Endothelial cell of umbilical vein (primary cell): ENCODE data around the gene LHX1. TPM values are rescaled to one million over a fixed set of nuclear protein-coding genes. Genes with fewer than 3 reads are reported as not detected.

ENCODE experiments used
- BruUV-seq: library from RNA; stranded (reverse); fragments of 400-500 nt; replicated peaks from 2 replicates; lab custom pipeline; 2021; lab: Mats Ljungman, UMichigan
- CTCF ChIA-PET: fragments of 300-600, 350-600 bp; sonication (Branson Sonifier 250); formaldehyde crosslinking; loops from one replicate; lab custom pipeline; 2021; ENCODE audit warnings: antibody characterized with exemption, inconsistent platforms; lab: Charles Lee
- POLR2A ChIA-PET: fragments of 300-600, 350-600 bp; sonication (Branson Sonifier 250); formaldehyde crosslinking; loops from one replicate; lab custom pipeline; 2021; ENCODE audit warnings: antibody characterized with exemption, inconsistent platforms; lab: Charles Lee
- DNase-seq: peaks from one replicate; pipeline ENCODE4 v3.0.0-alpha.2; 2011; ENCODE audit warnings: low read depth, low spot score
- FAIRE-seq: peaks from 2 replicates; lab custom pipeline; 2011; peaks lifted over from hg19 to GRCh38; lab: Jason Lieb, UNC
- H2AFZ ChIP-seq: 2 replicates; pipeline ENCODE4 v1.6.0; 2012; ENCODE audit warnings: low read depth, low read length, control low read depth, inconsistent platforms
- H3K27ac ChIP-seq: 2 replicates; pipeline ENCODE4 v1.5.1; 2011; ENCODE audit warnings: low read depth, mild to moderate bottlenecking, control low read depth, low read length, moderate library complexity; ENCODE audit not compliant: insufficient read depth
- H3K27me3 ChIP-seq, 2 experiments: 2 replicates each; pipeline versions ENCODE4 v1.6.0 to v1.6.1; 2011; ENCODE audit warnings: low read length in 2 of 2, mixed read lengths in 1 of 2; ENCODE audit not compliant: control insufficient read depth in 2 of 2, insufficient read depth in 2 of 2
- H3K36me3 ChIP-seq, 2 experiments: 2 replicates in 1 of 2; 3 replicates in 1 of 2; pipeline ENCODE4 v1.5.1; 2011; ENCODE audit warnings: low read length in 2 of 2, mild to moderate bottlenecking in 1 of 2, moderate library complexity in 1 of 2; ENCODE audit not compliant: control insufficient read depth in 2 of 2, insufficient read depth in 2 of 2; ENCODE audit errors: extremely low read depth in 1 of 2
- H3K4me1 ChIP-seq: 3 replicates; pipeline ENCODE4 v1.5.1; 2011; ENCODE audit warnings: mild to moderate bottlenecking, low read length; ENCODE audit not compliant: control insufficient read depth, insufficient read depth; ENCODE audit errors: extremely low read depth
- H3K4me2 ChIP-seq: 2 replicates; pipeline ENCODE4 v1.6.1; 2011; ENCODE audit warnings: low read length, control low read depth, mixed read lengths; ENCODE audit not compliant: insufficient read depth
- H3K4me3 ChIP-seq, 3 experiments: fragments of 200-600 bp in 1 of 3; sonication (generic), shearing (Covaris generic) in 1 of 3; replicated peaks in 1 of 3; 2 replicates each; pipeline ENCODE4 v1.5.1; 2011 to 2016; ENCODE audit warnings: control low read depth in 3 of 3, low read length in 3 of 3, mild to moderate bottlenecking in 2 of 3, inconsistent platforms in 1 of 3, low read depth in 1 of 3, moderate library complexity in 1 of 3; ENCODE audit not compliant: insufficient read depth in 1 of 3
- H3K79me2 ChIP-seq: 2 replicates; pipeline ENCODE4 v1.6.0; 2012; ENCODE audit warnings: low read length, inconsistent platforms; ENCODE audit not compliant: control insufficient read depth, insufficient read depth
- H3K9ac ChIP-seq: replicated peaks from 2 replicates; pipeline ENCODE3; 2011; ENCODE audit warnings: low read length, control low read depth; ENCODE audit not compliant: insufficient read depth; ENCODE audit errors: extremely low read depth
- H3K9me1 ChIP-seq: replicated peaks from 3 replicates; pipeline ENCODE4 v1.6.0; 2011; ENCODE audit warnings: mild to moderate bottlenecking, low read length; ENCODE audit not compliant: control insufficient read depth, insufficient read depth; ENCODE audit errors: extremely low read depth
- H3K9me3 ChIP-seq: replicated peaks from 2 replicates; pipeline ENCODE4 v1.5.1; 2012; ENCODE audit warnings: low read length, inconsistent platforms; ENCODE audit not compliant: control insufficient read depth, insufficient read depth
- H4K20me1 ChIP-seq: replicated peaks from 2 replicates; pipeline ENCODE3; 2011; ENCODE audit warnings: mild to moderate bottlenecking, low read length; ENCODE audit not compliant: control insufficient read depth, insufficient read depth; ENCODE audit errors: extremely low read depth
- EZH2 ChIP-seq: IDR thresholded peaks from 2 replicates; pipeline ENCODE4 v1.6.1; 2012; ENCODE audit warnings: borderline replicate concordance, low read depth, mild to moderate bottlenecking, moderate library complexity, low read length, inconsistent platforms; ENCODE audit not compliant: severe bottlenecking
- FOS ChIP-seq: IDR thresholded peaks from 2 replicates; pipeline ENCODE4 v1.6.1; 2011; ENCODE audit warnings: mild to moderate bottlenecking, low read length, moderate library complexity, borderline replicate concordance; ENCODE audit not compliant: insufficient read depth
- GATA2 ChIP-seq: IDR thresholded peaks from 2 replicates; pipeline ENCODE4 v1.7.0; 2011; ENCODE audit warnings: low read depth, mild to moderate bottlenecking, moderate library complexity, mixed read lengths, low read length; ENCODE audit not compliant: insufficient read length, insufficient read depth
- JUN ChIP-seq: IDR thresholded peaks from 2 replicates; pipeline ENCODE4 v1.6.1; 2011; ENCODE audit warnings: borderline replicate concordance, low read depth; ENCODE audit not compliant: insufficient read length, insufficient read depth
- MYC ChIP-seq: IDR thresholded peaks from one replicate; pipeline ENCODE4 v1.6.1; 2011; ENCODE audit warnings: mild to moderate bottlenecking, low read depth, low read length
- POLR2A ChIP-seq: IDR thresholded peaks from 2 replicates; pipeline ENCODE4 v1.6.1; 2012; ENCODE audit warnings: low read depth, mild to moderate bottlenecking, control low read depth, low read length
- POLR2AphosphoS5 ChIP-seq: IDR thresholded peaks from 2 replicates; pipeline ENCODE4 v1.6.1; 2012; ENCODE audit warnings: low read depth, mild to moderate bottlenecking, control low read depth, low read length, moderate library complexity; ENCODE audit not compliant: insufficient read depth
- dilution Hi-C: fragments of 300-500 bp; cut with MboI; formaldehyde crosslinking; loops from one replicate; pipeline ENCODE4 v1.15.0; 2019; ENCODE audit warnings: low sequenced_read_pairs; ENCODE audit not compliant: extremely low pct_ligation_motif_present
- intact Hi-C: fragments of 100-400 bp; cut with micrococcal nuclease; formaldehyde crosslinking; loops from one replicate; pipeline ENCODE4 v1.10.0; 2022
- polyA plus RNA-seq, 4 experiments: library from polyadenylated mRNA; depleted of rRNA in 3 of 4; stranded (reverse) in 3 of 4; unstranded in 1 of 4; fragments of >200 nt; gene quantifications; 2 replicates each; pipeline versions ENCODE4 v1.2.1 to v1.2.3, GENCODE V29; 2011 to 2012; ENCODE audit warnings: missing spikeins in 1 of 4
- total RNA-seq: library from RNA; stranded (reverse); gene quantifications from 2 replicates; pipeline ENCODE4 v1.2.3, GENCODE V29; 2021
- TF ChIP-seq, protein P1 (sequence below): IDR thresholded peaks from 2 replicates; pipeline ENCODE4 v1.6.1; 2011; ENCODE audit not compliant: insufficient read depth, insufficient read length
- TF ChIP-seq, protein P2 (sequence below), 2 donors: IDR thresholded peaks; 1 replicate in 1 of 2; 2 replicates in 1 of 2; pipeline ENCODE4 v1.5.1; 2011; ENCODE audit warnings: low read length in 2 of 2, mild to moderate bottlenecking in 2 of 2, moderate library complexity in 2 of 2, control low read depth in 1 of 2, inconsistent platforms in 1 of 2, low read depth in 1 of 2; ENCODE audit not compliant: insufficient read depth in 1 of 2; ENCODE audit errors: extremely low read depth in 1 of 2

Gene LHX1
- total and polyA plus RNA-seq, 2 donors (not counting 3 experiments of a cell fraction or from before 2014, with no cell fraction given): not detected

DNA sequence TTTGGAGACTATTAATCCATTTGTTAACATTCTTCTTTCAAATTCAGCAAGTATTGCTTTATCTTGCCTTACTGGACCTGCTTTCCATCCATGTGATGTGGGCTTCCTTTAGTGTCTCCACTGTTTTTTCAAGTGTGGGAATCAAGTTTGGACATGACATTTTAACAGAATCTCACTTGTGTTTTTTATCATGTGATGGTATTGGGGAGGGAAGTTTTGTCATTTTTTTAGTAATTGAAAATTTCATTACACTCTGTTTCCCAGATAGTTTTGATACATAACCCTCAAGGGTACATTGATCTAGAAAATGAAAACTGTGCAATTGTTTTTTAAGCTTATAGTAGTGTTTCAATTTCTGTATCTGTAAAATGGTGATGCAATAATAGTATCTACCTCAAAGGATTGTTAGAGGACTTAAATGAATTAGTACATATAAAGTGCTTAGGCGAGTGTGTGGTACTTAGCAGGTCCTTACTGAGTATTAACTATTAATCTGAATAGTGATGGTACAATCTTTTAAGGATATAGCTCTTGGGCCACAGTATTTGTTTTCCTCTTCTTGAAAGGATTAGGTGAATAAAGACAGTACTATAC is 38.7 kb downstream of the LHX1 start:
- no TSS peak for BruUV-seq
- POLR2A ChIA-PET: no interaction called here

More for the DNA sequence above, 38.7 kb downstream of the LHX1 start:
- FAIRE-seq (no peak), DNase-seq (no peak)
- Histone ChIP-seq H3K4me2 (no peak overlapping the region), H3K27me3 (no peaks in the 10 kb centered on the region), H3K79me2 (peaks cover 11% of the 10 kb centered on the region), H3K9ac (no peak overlapping the region), H3K9me3 (no peaks in the 10 kb centered on the region), H3K27ac (no peak overlapping the region), H3K4me3 (no peak overlapping the region), H3K4me1 (peaks cover 25% of the 10 kb centered on the region), H2AFZ (no peak overlapping the region), H3K9me1 (no peaks in the 10 kb centered on the region), H3K36me3 (no peaks in the 10 kb centered on the region), H4K20me1 (peaks cover 7% of the 10 kb centered on the region)
- intact Hi-C loops: no loop called here
- CTCF ChIA-PET: interaction anchor here (0.8 to 1.3 kb wide), 3 partner anchors 9 to 72 kb away, joined by 3 to 4 read pairs (median 4); no protein-coding TSS in a partner anchor
- dilution Hi-C loops: no loop called here
- TF ChIP-seq, protein P1, sequence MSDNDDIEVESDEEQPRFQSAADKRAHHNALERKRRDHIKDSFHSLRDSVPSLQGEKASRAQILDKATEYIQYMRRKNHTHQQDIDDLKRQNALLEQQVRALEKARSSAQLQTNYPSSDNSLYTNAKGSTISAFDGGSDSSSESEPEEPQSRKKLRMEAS: no peak
- TF ChIP-seq GATA2 (no peak), FOS (no peak), POLR2A (no peak), MYC (no peak), POLR2AphosphoS5 (no peak), JUN (no peak), EZH2 (no peak)
- TF ChIP-seq, protein P2, sequence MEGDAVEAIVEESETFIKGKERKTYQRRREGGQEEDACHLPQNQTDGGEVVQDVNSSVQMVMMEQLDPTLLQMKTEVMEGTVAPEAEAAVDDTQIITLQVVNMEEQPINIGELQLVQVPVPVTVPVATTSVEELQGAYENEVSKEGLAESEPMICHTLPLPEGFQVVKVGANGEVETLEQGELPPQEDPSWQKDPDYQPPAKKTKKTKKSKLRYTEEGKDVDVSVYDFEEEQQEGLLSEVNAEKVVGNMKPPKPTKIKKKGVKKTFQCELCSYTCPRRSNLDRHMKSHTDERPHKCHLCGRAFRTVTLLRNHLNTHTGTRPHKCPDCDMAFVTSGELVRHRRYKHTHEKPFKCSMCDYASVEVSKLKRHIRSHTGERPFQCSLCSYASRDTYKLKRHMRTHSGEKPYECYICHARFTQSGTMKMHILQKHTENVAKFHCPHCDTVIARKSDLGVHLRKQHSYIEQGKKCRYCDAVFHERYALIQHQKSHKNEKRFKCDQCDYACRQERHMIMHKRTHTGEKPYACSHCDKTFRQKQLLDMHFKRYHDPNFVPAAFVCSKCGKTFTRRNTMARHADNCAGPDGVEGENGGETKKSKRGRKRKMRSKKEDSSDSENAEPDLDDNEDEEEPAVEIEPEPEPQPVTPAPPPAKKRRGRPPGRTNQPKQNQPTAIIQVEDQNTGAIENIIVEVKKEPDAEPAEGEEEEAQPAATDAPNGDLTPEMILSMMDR (IDR thresholded peaks at IDR 0.05; ENCODE audit: extremely low read depth in 1 of 2, insufficient read depth in 1 of 2, low read depth in 1 of 2, low read length in 2 of 2): no peak
